ENCODE data around the gene MYOG. TPM values are rescaled to one million over a fixed set of nuclear protein-coding genes. Genes with fewer than 3 reads are reported as not detected.

The MYOG gene
- not detected for total RNA-seq

- no peak for DNase-seq (ENCODE audit: low read depth in 2 of 3, low spot score in 2 of 3)
These were observed at the start of gene MYOG for GRCh38 chr1:203085528-203086406. TSS of gene MYOG (minus strand) at chr1:203086012. CDS start at chr1:203085961, 51 bp downstream.

DNA sequence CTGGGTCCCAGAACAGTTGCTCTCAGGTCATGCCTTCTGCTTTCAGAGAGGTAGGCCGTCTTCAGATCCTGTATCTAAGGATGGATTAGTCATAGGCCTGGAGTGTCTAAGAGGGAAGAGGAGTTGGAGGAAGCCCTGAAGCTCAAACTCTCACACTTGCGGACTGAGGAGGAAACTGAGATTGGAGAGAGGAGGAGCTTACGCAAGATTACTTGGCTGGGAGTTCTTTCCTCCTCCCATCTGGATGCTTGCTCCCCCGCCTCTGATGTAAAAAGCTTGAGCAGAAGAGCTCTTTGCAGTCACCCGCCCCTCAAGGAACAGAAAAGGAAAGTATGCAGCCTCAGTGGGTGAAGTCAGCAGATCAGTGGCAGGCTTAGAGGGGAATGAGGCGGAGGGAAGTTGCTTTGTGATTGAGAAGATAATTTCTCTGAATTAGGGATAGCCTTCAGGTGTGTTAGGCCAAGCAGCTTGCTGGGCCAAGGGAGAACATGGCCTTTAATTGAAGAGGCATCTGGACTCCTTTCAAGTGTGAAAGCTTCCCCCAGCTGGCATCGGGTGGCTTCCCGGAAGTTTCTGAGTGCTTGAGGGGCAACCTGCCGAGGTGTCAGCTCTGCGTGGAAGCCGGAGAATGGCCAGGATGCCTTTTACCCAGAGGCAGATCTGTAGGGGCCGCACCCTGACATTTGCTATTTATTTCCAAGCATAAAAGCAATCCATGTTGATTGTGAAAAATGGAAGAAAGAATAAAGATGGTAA lies 48.3 kb upstream of the MYOG start:
- no peak for DNase-seq (ENCODE audit: low read depth in 2 of 3, low spot score in 2 of 3)

- no peak for DNase-seq (ENCODE audit: low read depth in 2 of 3, low spot score in 2 of 3)
These were observed 45.9 kb upstream of the MYOG start for GRCh38 chr1:203131548-203132200.

DNA sequence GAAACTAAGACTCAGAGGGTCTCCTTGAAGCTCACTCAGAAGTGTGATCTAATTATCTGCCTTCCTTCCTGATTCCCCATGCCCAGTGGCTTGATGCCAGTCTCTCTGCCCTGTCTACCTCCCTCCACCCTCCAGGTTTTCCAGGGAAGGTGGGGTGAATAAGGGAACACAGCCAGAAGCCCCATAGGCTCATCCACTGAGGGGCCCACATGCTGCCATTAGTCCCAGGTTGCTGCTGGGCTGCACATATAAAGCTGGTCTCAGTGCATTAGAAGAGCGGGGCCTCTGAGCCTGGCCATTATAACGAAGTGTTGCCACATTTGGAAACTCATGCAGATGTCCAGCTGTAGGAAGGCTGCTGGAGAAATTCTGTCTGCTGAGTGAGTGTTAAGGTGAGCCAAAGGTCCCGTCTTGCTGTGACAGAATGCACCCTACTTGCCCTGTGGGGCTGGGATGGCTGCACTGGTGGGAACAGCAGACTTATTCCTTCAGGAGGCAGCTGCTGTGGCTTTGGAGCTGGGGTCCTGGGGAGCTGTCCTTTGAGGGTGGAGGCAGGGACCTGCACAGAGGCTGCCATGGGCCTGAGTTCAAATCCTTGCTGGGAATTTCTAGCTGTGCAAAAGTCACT lies 44.7 kb upstream of the MYOG start:
- no peak for DNase-seq (ENCODE audit: low read depth in 2 of 3, low spot score in 2 of 3)

GRCh38 chr1:203129501-203130231 lies 43.9 kb upstream of the MYOG start:
- no peak for DNase-seq (ENCODE audit: low read depth in 2 of 3, low spot score in 2 of 3)

GRCh38 chr1:203128716-203129500 lies 43.1 kb upstream of the MYOG start:
- no peak for DNase-seq (ENCODE audit: low read depth in 2 of 3, low spot score in 2 of 3)

- no peak for DNase-seq (ENCODE audit: low read depth in 2 of 3, low spot score in 2 of 3)
These were observed 42.6 kb upstream of the MYOG start for GRCh38 chr1:203128431-203128715.

DNA sequence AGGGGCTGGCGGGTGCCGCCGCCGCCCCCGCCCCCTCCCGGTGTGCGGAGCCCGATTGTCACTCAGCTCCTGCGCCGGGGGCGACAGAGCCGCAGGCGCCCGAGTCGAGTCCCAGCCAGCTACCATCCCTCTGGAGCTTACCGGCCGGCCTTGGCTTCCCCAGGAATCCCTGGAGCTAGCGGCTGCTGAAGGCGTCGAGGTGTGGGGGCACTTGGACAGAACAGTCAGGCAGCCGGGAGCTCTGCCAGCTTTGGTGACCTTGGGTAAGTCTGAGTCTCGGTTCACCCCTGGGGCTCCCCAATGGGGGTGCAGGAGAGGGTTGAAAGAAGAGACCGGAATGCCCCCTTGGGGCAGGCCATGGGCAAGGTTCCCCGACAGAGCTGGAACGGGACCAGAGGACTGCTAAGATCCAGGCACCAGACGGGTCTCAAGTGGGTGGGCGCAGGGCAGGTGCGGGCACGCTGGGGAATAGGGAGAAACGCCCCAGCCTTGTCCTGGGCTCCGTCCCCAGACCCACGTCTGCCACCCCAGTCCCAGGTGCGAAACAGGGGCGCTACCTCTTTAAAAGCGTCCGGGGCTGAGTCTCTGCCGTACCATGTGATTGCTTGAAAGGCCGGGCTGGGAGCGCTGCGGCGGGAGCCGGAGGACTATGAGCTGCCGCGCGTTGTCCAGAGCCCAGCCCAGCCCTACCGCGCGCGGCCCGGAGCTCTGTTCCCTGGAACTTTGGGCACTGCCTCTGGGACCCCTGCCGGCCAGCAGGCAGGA lies 42.0 kb upstream of the MYOG start, which contains the start of gene ADORA1:
Gene ADORA1, plus strand, starts transcription at position 61 of the 765 bp plus-strand sequence. CDS start 1,116 bp downstream, outside the sequence.
- DNase-seq (ENCODE audit: low read depth in 2 of 3, low spot score in 2 of 3): peak in 1 of 3 donors; percentile 39

DNA sequence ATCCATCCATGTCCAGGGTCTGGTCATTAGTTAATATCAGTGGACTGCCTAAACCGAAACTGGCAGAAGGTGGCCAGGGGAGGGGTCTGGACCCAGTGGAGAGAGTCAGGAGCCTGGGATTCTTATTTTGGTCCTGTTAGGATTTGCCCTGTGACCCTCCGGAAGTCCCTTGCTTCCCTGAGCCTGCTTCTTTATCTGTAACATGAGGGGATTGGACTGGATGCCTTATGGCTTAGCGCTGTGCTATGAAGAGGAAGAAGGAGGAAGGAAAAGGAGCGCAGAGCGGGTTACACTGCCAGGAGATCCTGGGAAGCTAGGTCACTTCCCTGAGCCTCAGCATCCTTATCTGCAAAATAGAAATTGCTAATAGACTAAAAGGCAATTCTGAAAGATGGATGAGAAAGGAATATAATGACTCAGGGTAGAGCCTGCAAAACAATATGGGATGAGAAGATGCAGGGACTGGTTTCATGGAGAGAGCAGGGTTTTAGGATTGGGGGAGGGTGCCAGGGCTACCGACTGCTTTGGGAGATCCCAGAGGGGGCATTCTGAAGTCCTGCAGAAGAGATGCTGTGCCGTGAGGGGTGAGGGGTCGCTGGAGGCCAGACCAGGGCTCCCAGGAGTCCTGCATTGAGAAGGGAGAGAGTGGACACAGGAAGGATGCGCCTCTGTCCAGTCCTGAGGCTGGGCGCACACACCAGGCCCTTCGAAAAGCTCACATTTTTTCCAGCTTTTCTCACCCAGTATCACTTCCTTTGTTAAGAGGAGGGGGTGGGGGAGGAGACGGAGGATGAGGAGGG lies 41.3 kb upstream of the MYOG start:
- DNase-seq (ENCODE audit: low read depth in 2 of 3, low spot score in 2 of 3): no peak

- DNase-seq (ENCODE audit: low read depth in 2 of 3, low spot score in 2 of 3): no peak
These were observed 40.5 kb upstream of the MYOG start for GRCh38 chr1:203126151-203126865.

DNA sequence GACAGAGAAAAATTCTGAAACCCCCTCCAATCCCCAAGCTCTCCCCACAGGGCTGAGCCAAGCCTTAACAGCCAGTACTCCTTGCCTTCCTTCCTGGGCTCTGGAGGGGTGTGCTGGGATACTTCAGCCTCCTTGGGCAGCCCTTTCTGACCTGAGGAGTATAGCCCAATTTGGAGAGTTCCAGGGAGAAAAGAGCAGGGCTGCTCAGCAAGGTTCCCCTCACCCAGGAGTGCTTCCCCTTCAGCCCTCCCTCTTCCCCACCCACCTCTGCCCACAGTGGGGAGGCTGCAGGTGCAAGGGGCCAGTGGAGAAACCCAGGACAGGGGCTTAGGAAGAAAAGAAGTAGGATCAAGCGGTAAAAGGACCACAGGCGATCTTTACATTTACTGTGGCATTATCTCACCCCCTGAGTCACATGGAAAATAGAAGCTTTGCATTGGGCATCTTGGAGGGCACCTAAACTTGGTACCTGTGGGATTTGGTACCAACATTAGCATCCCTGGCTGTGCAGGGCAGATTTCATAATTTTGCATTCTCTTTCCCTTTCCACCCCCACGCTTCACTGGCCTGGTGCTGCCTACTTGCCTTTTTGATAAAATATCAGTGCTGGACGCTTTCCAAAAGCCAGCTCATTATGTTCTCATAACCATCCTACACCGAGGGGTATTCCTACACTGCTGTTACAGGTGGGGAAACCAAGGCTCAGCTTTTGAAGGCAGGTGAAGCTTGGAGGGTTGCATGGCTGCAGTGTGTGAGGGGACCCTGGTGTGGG lies 38.9 kb upstream of the MYOG start:
- DNase-seq (ENCODE audit: low read depth in 2 of 3, low spot score in 2 of 3): no peak

- DNase-seq (ENCODE audit: low read depth in 2 of 3, low spot score in 2 of 3): no peak
These were observed 38.2 kb upstream of the MYOG start for GRCh38 chr1:203124011-203124410.

DNA sequence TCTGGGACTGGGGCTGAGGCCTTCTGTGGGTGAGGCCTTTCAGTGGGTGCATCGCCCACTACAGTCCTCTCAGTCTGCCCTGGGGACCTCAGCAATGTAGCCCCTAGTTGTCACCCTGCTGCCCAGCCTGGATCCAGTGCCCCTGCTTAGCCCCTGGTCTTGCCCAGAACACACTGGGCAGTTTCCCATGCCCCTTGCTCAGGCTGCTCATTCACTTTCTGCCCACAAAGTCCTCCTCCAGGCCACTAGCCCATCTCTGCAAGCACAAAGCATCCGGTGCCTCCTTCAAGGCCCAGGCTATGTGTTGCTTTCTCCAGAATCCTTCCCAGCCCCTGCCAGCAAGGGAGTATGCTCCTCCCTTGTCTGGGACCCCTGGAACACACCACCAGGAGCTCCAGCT lies 36.3 kb upstream of the MYOG start:
- DNase-seq (ENCODE audit: low read depth in 2 of 3, low spot score in 2 of 3): no peak

GRCh38 chr1:203121186-203122015 lies 35.6 kb upstream of the MYOG start:
- DNase-seq (ENCODE audit: low read depth in 2 of 3, low spot score in 2 of 3): peak in 1 of 3 donors; percentile 47

GRCh38 chr1:203120325-203121153 lies 34.7 kb upstream of the MYOG start:
- no peak for DNase-seq (ENCODE audit: low read depth in 2 of 3, low spot score in 2 of 3)

Measured in hematopoietic multipotent progenitor cell (in vitro differentiated cells).